ENCODE data around the gene CDH23. TPM values are rescaled to one million over a fixed set of nuclear protein-coding genes. Genes with fewer than 3 reads are reported as not detected.
A peak's percentile ranks its signal among the peaks of the same experiment; 100 is the strongest.

CDH23 gene
- total and polyA plus RNA-seq, 9 of the 15 experiments (the other 6 are each of a cell fraction or from before 2014, with no cell fraction given) = 0.18 to 1.2 (median 0.47) TPM

DNA sequence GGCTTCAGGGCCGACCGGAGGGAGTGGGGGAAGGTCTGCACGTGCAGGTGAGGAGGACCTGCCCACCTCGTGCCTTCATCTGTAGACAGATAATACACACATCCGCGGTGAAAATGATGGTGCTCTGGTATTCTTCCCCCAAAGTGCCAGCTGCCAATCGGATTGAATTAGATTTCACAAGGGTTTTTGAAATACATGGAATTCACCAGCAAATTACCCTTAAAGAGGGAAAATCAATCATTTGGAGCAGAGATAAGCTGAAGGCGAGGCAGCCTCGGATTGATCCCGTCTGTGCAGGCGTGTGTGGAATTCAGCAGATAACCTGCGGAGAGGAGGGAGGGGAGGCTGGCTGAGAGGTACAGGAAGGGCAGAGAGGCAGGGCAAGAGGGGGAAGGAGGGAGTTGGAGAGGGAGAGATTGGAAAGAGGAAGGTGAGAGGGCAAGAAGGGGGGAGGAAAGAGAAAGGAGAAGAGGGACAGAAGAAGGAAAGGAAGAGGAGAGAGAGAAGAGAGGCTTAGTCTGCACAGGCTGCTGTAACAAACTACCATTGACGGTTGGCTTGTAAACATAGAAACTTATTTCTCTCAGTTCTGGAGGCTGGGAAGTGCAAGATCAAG, 238.6 kb downstream of the CDH23 start (continued):
- TF ChIP-seq MYNN (IDR thresholded peaks at IDR 0.05) (peak; percentile 63; the same call in 1 of the 2 replicates), MYNN (CRISPR knock-in tag; IDR thresholded peaks at IDR 0.05) (no peak), CCNT2 (IDR thresholded peaks at IDR 0.05; ENCODE audit: borderline replicate concordance, extremely low read depth, insufficient read length, low read depth, low read length) (peak; percentile 36), SIX5 (IDR thresholded peaks at IDR 0.05; ENCODE audit: borderline replicate concordance in 1 of 2, insufficient read depth in 1 of 2, low read depth in 1 of 2, low read length in 2 of 2) (no peak), BRD4 (IDR thresholded peaks at IDR 0.05) (no peak), IRF2 (CRISPR knock-in tag; IDR thresholded peaks at IDR 0.05) (no peak), SRSF3 (IDR thresholded peaks at IDR 0.05; ENCODE audit: insufficient read depth, low read length) (no peak), NFE2 (IDR thresholded peaks at IDR 0.05; ENCODE audit: low read depth) (no peak), MEIS2 (IDR thresholded peaks at IDR 0.05; ENCODE audit: partially characterized antibody) (peak; percentile 97), CREM (IDR thresholded peaks at IDR 0.05; ENCODE audit: low read depth) (peak; percentile 62; the same call in 1 of the 2 replicates), SIRT6 (IDR thresholded peaks at IDR 0.05; ENCODE audit: low read depth, low read length) (no peak), BRF1 (IDR thresholded peaks at IDR 0.05; ENCODE audit: borderline replicate concordance, extremely low read depth, insufficient read length) (no peak), ZNF174 (CRISPR knock-in tag; IDR thresholded peaks at IDR 0.05) (no peak), MTA1 (IDR thresholded peaks at IDR 0.05; ENCODE audit: borderline replicate concordance) (peak; percentile 93), NR1H2 (CRISPR knock-in tag; IDR thresholded peaks at IDR 0.05) (no peak), ZNF780A (CRISPR knock-in tag; IDR thresholded peaks at IDR 0.05) (no peak), RFX5 (IDR thresholded peaks at IDR 0.05; ENCODE audit: low read depth, low read length) (no peak), FOXM1 (IDR thresholded peaks at IDR 0.05; ENCODE audit: low read depth) (peak; percentile 88), FOXM1 (CRISPR knock-in tag; IDR thresholded peaks at IDR 0.05; ENCODE audit: low read depth) (no peak)
- TF ChIP-seq, protein P1, sequence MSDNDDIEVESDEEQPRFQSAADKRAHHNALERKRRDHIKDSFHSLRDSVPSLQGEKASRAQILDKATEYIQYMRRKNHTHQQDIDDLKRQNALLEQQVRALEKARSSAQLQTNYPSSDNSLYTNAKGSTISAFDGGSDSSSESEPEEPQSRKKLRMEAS (CRISPR knock-in tag; IDR thresholded peaks at IDR 0.05) = peak; percentile 75
- TF ChIP-seq, protein P2, sequence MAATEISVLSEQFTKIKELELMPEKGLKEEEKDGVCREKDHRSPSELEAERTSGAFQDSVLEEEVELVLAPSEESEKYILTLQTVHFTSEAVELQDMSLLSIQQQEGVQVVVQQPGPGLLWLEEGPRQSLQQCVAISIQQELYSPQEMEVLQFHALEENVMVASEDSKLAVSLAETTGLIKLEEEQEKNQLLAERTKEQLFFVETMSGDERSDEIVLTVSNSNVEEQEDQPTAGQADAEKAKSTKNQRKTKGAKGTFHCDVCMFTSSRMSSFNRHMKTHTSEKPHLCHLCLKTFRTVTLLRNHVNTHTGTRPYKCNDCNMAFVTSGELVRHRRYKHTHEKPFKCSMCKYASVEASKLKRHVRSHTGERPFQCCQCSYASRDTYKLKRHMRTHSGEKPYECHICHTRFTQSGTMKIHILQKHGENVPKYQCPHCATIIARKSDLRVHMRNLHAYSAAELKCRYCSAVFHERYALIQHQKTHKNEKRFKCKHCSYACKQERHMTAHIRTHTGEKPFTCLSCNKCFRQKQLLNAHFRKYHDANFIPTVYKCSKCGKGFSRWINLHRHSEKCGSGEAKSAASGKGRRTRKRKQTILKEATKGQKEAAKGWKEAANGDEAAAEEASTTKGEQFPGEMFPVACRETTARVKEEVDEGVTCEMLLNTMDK (IDR thresholded peaks at IDR 0.05; ENCODE audit: borderline replicate concordance, insufficient read depth, low read depth, low read length, poor library complexity, severe bottlenecking) = no peak
- TF ChIP-seq, protein P3, sequence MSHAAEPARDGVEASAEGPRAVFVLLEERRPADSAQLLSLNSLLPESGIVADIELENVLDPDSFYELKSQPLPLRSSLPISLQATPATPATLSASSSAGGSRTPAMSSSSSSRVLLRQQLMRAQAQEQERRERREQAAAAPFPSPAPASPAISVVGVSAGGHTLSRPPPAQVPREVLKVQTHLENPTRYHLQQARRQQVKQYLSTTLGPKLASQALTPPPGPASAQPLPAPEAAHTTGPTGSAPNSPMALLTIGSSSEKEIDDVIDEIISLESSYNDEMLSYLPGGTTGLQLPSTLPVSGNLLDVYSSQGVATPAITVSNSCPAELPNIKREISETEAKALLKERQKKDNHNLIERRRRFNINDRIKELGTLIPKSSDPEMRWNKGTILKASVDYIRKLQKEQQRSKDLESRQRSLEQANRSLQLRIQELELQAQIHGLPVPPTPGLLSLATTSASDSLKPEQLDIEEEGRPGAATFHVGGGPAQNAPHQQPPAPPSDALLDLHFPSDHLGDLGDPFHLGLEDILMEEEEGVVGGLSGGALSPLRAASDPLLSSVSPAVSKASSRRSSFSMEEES (CRISPR knock-in tag; IDR thresholded peaks at IDR 0.05) = no peak
- TF ChIP-seq, protein P4, sequence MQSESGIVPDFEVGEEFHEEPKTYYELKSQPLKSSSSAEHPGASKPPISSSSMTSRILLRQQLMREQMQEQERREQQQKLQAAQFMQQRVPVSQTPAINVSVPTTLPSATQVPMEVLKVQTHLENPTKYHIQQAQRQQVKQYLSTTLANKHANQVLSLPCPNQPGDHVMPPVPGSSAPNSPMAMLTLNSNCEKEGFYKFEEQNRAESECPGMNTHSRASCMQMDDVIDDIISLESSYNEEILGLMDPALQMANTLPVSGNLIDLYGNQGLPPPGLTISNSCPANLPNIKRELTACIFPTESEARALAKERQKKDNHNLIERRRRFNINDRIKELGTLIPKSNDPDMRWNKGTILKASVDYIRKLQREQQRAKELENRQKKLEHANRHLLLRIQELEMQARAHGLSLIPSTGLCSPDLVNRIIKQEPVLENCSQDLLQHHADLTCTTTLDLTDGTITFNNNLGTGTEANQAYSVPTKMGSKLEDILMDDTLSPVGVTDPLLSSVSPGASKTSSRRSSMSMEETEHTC (IDR thresholded peaks at IDR 0.05) = no peak
- TF ChIP-seq, protein P5, sequence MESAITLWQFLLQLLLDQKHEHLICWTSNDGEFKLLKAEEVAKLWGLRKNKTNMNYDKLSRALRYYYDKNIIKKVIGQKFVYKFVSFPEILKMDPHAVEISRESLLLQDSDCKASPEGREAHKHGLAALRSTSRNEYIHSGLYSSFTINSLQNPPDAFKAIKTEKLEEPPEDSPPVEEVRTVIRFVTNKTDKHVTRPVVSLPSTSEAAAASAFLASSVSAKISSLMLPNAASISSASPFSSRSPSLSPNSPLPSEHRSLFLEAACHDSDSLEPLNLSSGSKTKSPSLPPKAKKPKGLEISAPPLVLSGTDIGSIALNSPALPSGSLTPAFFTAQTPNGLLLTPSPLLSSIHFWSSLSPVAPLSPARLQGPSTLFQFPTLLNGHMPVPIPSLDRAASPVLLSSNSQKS (CRISPR knock-in tag; IDR thresholded peaks at IDR 0.05) = no peak
